ENCODE data around the gene CTSS.
"Not testable (repeated sequence)": the region's sequence is repeated elsewhere in the genome, so short reads cannot be mapped to it uniquely, and the experiment has no call there.

The CTSS gene

DNA sequence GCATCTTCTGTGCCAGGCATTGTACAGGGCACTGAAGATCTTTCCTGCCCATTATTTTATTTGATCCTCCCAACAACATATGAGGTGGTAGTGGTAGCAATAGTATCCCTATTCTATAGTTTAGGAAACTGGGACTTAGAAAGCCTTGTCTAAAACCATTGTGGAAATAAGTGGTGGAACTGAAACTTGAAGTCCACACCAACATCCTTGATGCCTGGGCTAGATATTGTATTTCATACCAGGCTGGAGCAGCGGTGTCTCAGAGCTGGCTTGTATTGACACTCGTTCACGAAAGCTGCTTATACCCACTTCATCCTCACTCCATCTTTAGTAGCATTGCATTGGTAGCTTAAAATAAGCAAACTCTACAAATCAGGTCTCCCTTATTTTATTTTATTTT, 9.7 kb upstream of the CTSS start:
- no peak for DNase-seq (ENCODE audit: low spot score)

DNA sequence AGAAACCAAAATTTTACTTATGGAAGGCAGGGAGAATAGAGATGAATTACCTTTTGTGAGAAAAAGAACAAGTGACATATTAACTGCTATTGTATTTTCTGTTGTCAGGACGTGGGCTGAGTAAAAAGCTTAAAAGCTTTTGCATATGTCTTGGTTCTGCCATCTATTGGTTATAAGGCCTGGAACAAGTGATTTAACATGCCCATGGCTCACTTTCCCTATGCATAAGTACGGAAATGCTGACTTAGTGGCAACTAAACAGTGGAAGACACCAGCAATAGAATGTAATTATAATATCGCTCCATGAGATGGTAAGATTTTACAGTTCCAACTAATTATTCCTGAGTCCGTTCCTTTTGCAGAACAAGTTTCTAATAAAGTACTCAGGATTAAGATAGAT, 6.7 kb upstream of the CTSS start:
- DNase-seq (ENCODE audit: low spot score) = no peak

GRCh38 chr1:150767704-150768103, 2.1 kb upstream of the CTSS start:
- not testable (repeated sequence) for DNase-seq (ENCODE audit: low spot score)

- not testable (repeated sequence) for DNase-seq (ENCODE audit: low spot score)
These were observed 361 bp upstream of the CTSS start for GRCh38 chr1:150765977-150766301.

DNA sequence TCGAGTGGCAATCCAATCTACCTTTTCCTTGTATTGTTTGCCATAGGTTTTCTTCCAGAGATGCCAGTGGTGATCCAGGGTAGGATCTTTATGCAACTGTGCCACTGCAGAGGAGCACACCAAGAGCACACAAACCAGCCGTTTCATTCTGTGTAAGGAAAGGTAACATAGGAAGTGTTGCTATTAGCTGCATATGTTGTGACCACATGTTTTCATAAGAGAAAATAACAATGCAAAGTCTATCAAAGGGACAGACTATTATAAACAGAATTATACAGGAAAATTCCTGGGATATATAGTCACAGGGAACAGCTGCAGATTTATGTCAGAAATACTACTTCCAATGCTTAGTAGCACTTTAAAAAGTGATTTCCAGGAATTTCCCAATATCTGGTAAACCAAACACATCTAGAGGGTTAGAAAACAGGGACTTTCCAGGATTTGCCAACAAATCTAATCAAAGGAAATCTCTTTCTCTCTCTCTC, 919 bp downstream of the CTSS start:
- peak; percentile 32 for DNase-seq (ENCODE audit: low spot score)

DNA sequence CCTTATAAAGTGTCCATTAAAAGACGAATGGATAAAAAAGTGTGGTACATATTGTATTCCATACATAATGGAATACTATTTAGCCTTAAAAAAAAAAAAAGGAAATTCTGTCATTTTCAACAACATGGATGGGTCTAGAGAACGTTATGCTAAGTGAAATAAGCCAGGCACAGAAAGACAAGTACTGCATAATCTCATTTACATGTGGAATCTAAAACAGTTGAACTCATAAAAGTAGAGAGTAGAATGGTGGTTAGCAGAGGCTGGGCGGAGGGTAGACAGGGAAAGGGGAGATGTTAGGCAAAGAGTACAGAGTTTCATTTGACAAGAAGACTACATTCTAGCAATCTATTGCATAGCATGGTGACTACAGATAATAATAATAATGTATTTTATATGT, 2.6 kb downstream of the CTSS start:
- DNase-seq (ENCODE audit: low spot score) = no peak

GRCh38 chr1:150762552-150762951, 3.0 kb downstream of the CTSS start:
- no peak for DNase-seq (ENCODE audit: low spot score)

- DNase-seq (ENCODE audit: low spot score) = no peak
These were observed 3.8 kb downstream of the CTSS start for GRCh38 chr1:150761801-150762200.

- no peak for DNase-seq (ENCODE audit: low spot score)
These were observed 5.6 kb downstream of the CTSS start for GRCh38 chr1:150760013-150760412.

GRCh38 chr1:150753416-150753815, 12.2 kb downstream of the CTSS start:
- DNase-seq (ENCODE audit: low spot score) = no peak

DNA sequence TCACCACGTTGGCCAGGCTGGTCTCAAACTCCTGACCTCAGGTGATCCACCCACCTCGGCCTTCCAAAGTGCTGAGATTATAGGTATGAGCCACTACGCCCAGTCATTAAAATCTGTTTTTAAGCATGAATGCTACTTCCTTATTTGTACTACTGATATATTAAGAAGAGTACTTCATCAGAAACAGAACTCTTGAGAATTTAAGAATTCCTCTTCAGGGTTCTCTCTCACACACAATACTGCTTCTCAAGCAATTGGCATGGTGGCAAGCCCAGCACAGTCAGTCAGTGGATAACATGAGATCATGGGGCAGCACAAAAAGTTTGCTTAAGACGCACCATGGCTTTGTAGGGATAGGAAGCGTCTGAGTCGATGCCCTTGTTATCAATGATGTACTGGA, 14.1 kb downstream of the CTSS start:
- DNase-seq (ENCODE audit: low spot score) = no peak

GRCh38 chr1:150749720-150750311, 15.8 kb downstream of the CTSS start:
- no peak for DNase-seq (ENCODE audit: low spot score)

DNA sequence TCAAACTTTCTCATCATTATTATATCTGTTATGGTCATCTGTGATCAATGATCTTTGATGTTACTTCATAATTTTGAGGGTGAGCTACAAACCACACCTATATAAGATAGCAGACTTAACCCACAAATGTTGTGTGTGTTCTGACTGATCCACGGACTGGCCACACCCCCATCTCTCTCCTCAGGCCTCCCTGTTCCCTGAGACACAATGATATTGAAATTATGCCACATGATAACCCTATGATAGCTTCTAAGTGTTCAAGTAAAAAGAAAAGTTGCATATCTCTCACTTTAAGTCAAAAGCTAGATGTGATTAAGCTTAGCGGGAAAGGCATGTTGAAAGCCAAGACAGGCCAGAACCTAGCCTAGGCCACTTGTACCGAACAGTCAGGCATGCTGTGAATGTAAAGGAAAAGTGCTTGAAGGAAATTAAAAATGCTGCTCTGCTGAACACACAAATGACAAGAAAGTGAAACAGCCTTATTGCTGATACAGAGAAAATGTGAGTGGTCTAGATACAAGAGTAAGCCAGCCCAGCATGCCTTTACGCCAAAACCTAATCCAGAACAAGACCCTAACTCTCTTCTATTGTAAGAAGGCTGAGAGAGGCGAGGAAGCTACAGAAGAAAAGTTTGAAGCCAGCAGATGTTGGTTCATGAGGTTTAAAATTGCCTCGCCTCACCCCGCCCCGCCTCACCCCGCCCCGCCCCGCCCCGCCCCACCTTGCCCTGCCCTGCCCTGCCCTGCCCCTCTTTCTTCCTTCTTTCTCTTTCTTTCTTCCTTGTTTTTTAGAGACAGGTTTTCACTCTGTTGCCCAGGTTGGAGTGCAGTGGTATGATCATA, 16.5 kb downstream of the CTSS start:
- no peak for DNase-seq (ENCODE audit: low spot score)

DNA sequence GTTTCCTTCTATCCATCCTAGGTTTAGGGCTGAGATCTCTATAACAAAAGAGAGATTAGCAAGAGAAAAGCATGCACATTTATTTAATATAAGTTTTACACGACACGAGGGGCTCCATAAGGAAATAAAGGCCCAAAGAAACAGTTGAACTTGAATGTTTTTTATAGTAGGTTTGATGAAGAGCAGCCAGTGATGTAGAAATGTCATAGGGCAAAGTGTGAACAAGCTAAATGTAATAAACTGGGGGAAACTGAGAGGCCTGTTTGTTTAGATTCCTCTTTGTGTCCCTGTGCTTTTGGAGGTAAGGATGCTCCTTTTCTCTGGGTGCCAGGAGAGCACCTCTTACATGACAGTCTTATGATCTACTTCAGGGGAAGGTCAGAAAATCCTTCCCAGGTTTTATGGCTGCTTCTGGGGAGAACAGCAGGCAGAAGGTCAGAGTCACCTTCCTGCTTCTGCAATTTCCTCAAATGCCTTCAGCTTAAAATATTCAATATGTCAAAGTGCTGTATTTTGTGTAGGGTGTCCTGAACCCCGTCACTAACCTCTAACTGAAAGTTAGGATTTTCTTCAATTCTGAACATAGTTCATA, 35.4 kb downstream of the CTSS start:
- no peak for DNase-seq (ENCODE audit: low spot score)

- no peak for DNase-seq (ENCODE audit: low spot score)
These were observed 41.2 kb downstream of the CTSS start for GRCh38 chr1:150724336-150724735.

DNA sequence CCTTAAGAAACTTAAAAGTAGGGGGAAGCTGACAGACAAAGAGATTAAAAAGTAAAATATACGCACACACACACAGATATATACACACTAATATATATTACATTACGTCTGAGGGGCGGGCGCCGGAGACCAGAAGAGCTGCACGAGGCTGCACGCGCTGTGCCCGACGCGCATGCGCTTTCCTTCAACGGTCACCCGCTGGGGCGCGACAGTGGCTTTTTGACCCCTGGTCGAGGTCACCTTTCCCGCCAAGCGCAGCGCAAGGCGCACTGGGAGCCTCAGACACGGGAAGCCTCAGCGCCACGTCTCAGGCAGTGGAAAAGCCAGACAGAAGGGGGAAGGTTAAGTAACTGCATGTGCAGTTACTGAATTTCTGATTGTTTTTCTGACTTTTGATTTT, 44.9 kb downstream of the CTSS start, which contains the start of gene HORMAD1:
TSS of gene HORMAD1 (minus strand) at position 193 of the 400 bp plus-strand sequence. CDS start 1,390 bp downstream, outside the sequence.
- DNase-seq (ENCODE audit: low spot score) = no peak

DNA sequence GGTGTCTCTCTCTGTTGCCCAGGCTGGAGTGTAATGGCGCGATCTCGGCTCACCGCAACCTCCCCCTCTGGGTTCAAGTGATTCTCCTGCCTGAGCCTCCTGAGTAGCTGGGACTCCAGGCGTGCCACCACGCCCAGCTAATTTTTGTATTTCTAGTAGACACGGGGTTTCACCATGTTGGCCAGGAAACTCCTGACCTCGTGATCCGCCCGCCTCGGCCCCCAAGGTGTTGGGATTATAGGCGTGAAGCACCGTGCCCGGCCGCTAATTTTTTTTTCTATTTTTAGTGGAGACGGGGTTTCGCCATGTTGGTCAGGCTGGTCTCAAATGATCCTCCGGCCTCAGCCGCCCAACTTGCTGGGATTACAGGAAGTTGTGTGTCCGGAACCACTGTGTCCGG, 45.5 kb downstream of the CTSS start:
- no peak for DNase-seq (ENCODE audit: low spot score)

GRCh38 chr1:150718225-150718891, 47.2 kb downstream of the CTSS start:
- no peak for DNase-seq (ENCODE audit: low spot score)

DNA sequence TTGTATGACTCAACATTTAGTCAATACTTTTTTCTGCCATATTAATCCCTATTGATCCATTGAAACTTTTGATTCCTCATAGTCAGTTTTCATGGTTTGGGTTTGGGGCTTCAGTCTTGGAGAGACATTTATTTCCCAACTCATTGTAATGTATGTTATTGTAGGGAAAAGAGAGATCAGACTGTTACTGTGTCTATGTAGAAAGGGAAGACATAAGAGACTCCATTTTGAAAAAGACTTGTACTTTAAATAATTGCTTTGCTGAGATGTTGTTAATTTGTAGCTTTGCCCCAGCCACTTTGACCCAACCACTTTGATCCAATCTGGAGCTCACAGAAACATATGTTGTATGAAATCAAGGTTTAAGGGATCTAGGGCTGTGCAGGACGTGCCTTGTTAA, 56.5 kb downstream of the CTSS start:
- DNase-seq (ENCODE audit: low spot score) = not testable (repeated sequence)

DNA sequence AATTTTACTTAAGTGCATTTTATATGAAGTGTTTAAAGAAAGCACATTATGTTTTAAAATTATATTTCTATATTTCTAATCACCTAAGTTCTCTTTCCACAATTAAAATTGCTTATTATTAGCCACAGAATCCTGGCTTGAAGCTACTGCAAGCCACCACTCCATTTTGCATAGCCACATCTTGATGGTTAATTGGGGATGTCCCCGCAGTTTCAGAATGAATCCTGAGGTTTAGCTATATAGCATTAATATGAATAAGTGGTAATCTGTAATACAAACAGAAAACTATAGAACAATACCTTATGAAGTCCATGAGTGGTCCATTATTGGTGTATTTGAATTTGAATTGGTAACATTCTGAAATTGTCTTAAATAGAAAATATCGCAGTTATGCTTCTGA, 57.0 kb downstream of the CTSS start:
- DNase-seq (ENCODE audit: low spot score) = no peak

DNA sequence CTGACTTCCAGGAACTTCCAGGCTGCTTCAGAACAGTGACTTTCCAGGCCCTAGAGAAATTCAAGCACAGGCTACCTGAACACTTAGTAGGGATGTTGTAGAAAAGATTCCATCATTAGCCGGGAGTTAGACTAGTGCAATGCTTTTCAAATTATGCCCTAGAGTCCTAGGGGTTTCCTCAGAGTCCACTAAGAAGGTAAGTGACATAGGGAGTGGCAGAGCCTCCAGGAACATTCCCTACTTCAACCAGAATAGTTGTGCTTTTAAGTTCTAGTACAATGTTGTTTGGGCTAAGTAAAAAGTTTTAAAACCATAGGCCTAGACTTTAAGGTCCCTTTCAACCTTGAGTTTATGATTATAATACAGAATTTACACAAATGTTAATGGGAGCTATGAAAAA, 59.5 kb downstream of the CTSS start:
- DNase-seq (ENCODE audit: low spot score) = no peak

DNA sequence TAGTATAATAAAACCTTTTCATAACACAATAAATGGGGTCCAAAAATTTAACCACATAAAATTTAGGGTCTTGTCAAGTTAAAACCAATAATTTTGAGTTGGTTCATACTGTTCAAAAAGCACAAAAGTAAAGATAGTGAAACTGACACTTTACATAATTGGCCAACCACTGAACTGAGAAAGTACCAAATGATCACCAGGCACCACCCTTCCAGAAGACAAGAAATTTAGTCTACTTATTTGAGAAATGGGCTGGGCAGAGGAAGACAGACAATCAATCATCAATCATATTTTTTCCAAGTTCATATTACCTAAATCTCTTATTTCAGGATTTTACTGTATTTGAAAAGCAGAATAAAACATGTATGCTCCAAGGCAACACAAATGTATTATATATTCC, 62.2 kb downstream of the CTSS start:
- no peak for DNase-seq (ENCODE audit: low spot score)

Data from AG08396 (cell line).